Measurements from ENCODE around the gene GRAMD1A. TPM values are rescaled to one million over a fixed set of nuclear protein-coding genes. Genes with fewer than 3 reads are reported as not detected.

Gene GRAMD1A
- total RNA-seq, 2 experiments from 2014 or later: 109 to 127 TPM

DNA sequence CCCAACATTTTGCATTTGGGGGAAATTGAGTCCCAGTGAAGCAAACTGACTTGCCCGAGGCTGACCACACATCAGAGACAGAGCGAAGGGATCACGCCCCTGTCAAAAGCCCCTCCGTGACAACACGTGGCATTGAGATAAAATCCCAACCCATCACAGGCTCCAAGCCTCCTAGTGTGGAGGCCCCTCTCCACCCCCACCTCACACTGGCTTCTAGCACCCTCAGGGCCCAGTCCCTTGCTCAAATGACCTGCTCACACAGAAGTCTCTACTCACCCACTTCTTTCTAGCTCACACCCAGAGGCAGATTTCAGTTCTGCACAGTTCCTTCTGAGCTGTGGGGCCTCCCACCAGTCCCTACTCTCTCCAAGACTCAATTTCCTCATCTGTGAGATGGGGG lies 51.7 kb downstream of the GRAMD1A start:
- CTCF ChIA-PET: no interaction called here
- H3K27ac Mint-ChIP-seq: no peak overlapping the region

DNA sequence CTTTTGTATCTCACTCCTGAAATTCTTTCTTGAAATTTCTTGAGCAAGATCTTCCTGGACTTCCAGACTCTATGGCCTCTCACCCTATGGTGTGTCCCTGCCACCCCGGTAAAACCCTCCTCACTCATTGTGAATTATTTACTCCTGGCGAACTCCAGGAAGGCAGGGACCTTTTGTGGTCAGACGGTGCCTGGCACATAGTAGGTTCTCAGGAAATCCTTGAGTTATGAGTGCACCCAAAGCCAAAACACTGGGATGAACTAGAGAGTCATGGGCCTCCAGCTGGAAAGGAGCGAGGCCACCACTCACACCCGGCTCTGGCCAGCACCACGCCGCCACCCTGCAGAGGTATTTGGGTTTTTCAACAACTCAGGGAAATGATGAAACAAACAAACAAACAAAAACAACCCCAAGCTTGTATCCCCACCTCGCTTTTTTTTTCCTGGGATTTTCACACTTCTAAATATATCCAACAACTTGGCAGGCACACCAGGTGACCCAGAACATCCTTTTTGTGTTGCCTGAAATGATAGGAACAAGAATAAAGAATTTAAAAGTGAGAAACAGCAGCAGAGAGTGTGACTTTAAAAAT lies 52.6 kb downstream of the GRAMD1A start:
- H3K4me1 Mint-ChIP-seq: no peaks in the 10 kb centered on the region
- ATAC-seq: no peak

More for the DNA sequence above, 51.7 kb downstream of the GRAMD1A start:
- H3K9me3 Mint-ChIP-seq (ENCODE audit: low read depth): no peaks in the 10 kb centered on the region
- DNase-seq: no peak
- H3K4me3 Mint-ChIP-seq: no peak overlapping the region
- no peaks in the 10 kb centered on the region for H3K36me3 Mint-ChIP-seq
- H3K4me1 Mint-ChIP-seq: no peaks in the 10 kb centered on the region
- H3K27me3 Mint-ChIP-seq: peaks cover 6% of the 10 kb centered on the region
- no peak for ATAC-seq

GRCh38 chr19:35053667-35054293 lies 53.7 kb downstream of the GRAMD1A start:
- H3K4me3 Mint-ChIP-seq: no peak overlapping the region
- no peaks in the 10 kb centered on the region for H3K36me3 Mint-ChIP-seq
- ATAC-seq (no peak), DNase-seq (no peak)
- no peak overlapping the region for H3K27ac Mint-ChIP-seq
- H3K9me3 Mint-ChIP-seq (ENCODE audit: low read depth): no peaks in the 10 kb centered on the region
- H3K4me1 Mint-ChIP-seq: no peaks in the 10 kb centered on the region
- CTCF ChIA-PET: interaction anchor here (1.1 to 2.4 kb wide), 2 partner anchors 10 to 13 kb away, joined by 8 to 11 read pairs; no protein-coding TSS in a partner anchor
- H3K27me3 Mint-ChIP-seq: peaks cover 8% of the 10 kb centered on the region

More for the DNA sequence above, 52.6 kb downstream of the GRAMD1A start:
- no peak for DNase-seq
- H3K9me3 Mint-ChIP-seq (ENCODE audit: low read depth): no peaks in the 10 kb centered on the region
- peaks cover 8% of the 10 kb centered on the region for H3K27me3 Mint-ChIP-seq
- H3K27ac Mint-ChIP-seq: no peak overlapping the region
- CTCF ChIA-PET: interaction anchor here (1.1 kb wide), 1 partner anchor 9 kb away, joined by 8 read pairs; no protein-coding TSS in a partner anchor
- no peaks in the 10 kb centered on the region for H3K36me3 Mint-ChIP-seq
- H3K4me3 Mint-ChIP-seq: no peak overlapping the region

DNA sequence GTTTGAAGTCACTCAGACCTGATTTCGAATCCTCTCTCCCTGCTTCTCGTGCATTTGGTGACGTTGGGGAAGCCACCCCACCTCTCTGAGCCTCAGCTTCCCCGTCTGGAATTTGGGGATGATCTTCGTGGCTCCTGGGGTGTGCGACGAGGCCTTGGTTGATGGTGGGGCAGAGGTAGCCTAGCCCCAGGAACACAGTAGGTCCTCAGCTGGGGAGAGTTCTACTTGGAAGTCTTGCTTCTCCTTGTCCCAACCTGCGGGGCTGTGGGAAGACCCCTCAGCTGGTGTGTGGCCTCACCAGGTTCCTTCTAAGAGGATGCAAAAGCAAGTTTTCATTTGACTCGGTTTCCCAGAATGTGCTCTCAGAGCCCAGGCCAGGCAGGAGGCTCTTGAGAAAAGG lies 54.5 kb downstream of the GRAMD1A start:
- Mint-ChIP-seq H3K27ac (no peak overlapping the region), H3K9me3 (ENCODE audit: low read depth) (no peaks in the 10 kb centered on the region), H3K27me3 (peaks cover 8% of the 10 kb centered on the region), H3K4me3 (no peak overlapping the region), H3K36me3 (no peaks in the 10 kb centered on the region), H3K4me1 (no peaks in the 10 kb centered on the region)
- CTCF ChIA-PET: interaction anchor here (0.8 to 2.5 kb wide), 5 partner anchors 11 to 82 kb away, joined by 3 to 18 read pairs (median 6); partner anchors contain the start of gene FXYD3
- no peak for DNase-seq
- no peak for ATAC-seq

DNA sequence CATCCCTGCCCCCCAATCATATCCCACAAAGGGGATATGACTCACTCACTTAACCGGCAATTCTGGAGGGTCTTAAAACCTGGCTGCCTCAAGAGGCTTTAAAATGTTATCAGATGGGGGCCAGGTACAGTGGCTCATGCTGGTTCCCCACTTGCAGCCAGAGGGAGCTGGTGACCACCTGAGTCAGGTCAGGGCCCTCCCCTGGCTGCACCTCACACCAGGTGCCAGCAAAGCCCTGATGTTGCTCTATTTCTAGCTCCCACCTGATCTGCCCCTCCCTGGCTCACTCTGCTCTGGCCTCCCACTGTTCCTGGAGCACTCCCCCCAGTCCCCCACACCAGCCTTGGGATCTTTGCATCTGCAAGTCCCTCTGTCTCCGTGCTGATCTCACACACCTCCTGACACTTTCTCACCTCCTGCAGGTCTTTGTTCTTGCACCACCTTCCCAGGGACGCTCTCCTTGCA lies 55.6 kb downstream of the GRAMD1A start:
- H3K4me3 Mint-ChIP-seq: no peak overlapping the region
- ATAC-seq: no peak
- peaks cover 8% of the 10 kb centered on the region for H3K27me3 Mint-ChIP-seq
- no peaks in the 10 kb centered on the region for H3K9me3 Mint-ChIP-seq (ENCODE audit: low read depth)
- H3K4me1 Mint-ChIP-seq: no peaks in the 10 kb centered on the region
- CTCF ChIA-PET: interaction anchor here (1.0 to 2.5 kb wide), 7 partner anchors 9 to 86 kb away, joined by 3 to 18 read pairs (median 3); no protein-coding TSS in a partner anchor
- no peak for DNase-seq
- H3K27ac Mint-ChIP-seq: no peak overlapping the region
- H3K36me3 Mint-ChIP-seq: no peaks in the 10 kb centered on the region

GRCh38 chr19:35056513-35057063 lies 56.5 kb downstream of the GRAMD1A start:
- no peak for ATAC-seq
- Mint-ChIP-seq H3K27me3 (peaks cover 8% of the 10 kb centered on the region), H3K9me3 (ENCODE audit: low read depth) (no peaks in the 10 kb centered on the region), H3K4me3 (no peak overlapping the region), H3K36me3 (no peaks in the 10 kb centered on the region), H3K27ac (no peak overlapping the region), H3K4me1 (no peaks in the 10 kb centered on the region)
- CTCF ChIA-PET: interaction anchor here (1.1 to 2.5 kb wide), 3 partner anchors 8 to 58 kb away, joined by 3 to 18 read pairs (median 3); no protein-coding TSS in a partner anchor
- DNase-seq: no peak

- no peaks in the 10 kb centered on the region for H3K9me3 Mint-ChIP-seq (ENCODE audit: low read depth)
Observed at GRCh38 chr19:35058370-35058769, 58.2 kb downstream of the GRAMD1A start.

GRCh38 chr19:35059006-35059798 lies 59.1 kb downstream of the GRAMD1A start:
- CTCF ChIA-PET: interaction anchor here (0.5 to 1.6 kb wide), 5 partner anchors 8 to 1273 kb away, joined by 3 to 6 read pairs (median 4); no protein-coding TSS in a partner anchor
- ATAC-seq (no peak), DNase-seq (no peak)
- Mint-ChIP-seq H3K9me3 (ENCODE audit: low read depth) (no peaks in the 10 kb centered on the region), H3K4me3 (no peak overlapping the region), H3K36me3 (no peaks in the 10 kb centered on the region), H3K4me1 (no peaks in the 10 kb centered on the region), H3K27ac (no peak overlapping the region), H3K27me3 (peaks cover 10% of the 10 kb centered on the region)

More at GRCh38 chr19:35058370-35058769, 58.2 kb downstream of the GRAMD1A start:
- DNase-seq (no peak), ATAC-seq (no peak)
- no peaks in the 10 kb centered on the region for H3K36me3 Mint-ChIP-seq
- no peak overlapping the region for H3K4me3 Mint-ChIP-seq
- CTCF ChIA-PET: interaction anchor here (0.5 to 1.6 kb wide), 5 partner anchors 9 to 1272 kb away, joined by 3 to 6 read pairs (median 4); no protein-coding TSS in a partner anchor
- peaks cover 10% of the 10 kb centered on the region for H3K27me3 Mint-ChIP-seq
- H3K27ac Mint-ChIP-seq: no peak overlapping the region
- no peaks in the 10 kb centered on the region for H3K4me1 Mint-ChIP-seq

GRCh38 chr19:35059799-35060091 lies 59.6 kb downstream of the GRAMD1A start:
- Mint-ChIP-seq H3K27me3 (peaks cover 10% of the 10 kb centered on the region), H3K9me3 (ENCODE audit: low read depth) (no peaks in the 10 kb centered on the region), H3K4me1 (no peaks in the 10 kb centered on the region), H3K4me3 (no peak overlapping the region), H3K36me3 (no peaks in the 10 kb centered on the region), H3K27ac (no peak overlapping the region)
- ATAC-seq (no peak), DNase-seq (no peak)
- CTCF ChIA-PET: no interaction called here

- Mint-ChIP-seq H3K4me1 (no peaks in the 10 kb centered on the region), H3K4me3 (no peak overlapping the region), H3K27ac (no peak overlapping the region), H3K9me3 (ENCODE audit: low read depth) (no peaks in the 10 kb centered on the region), H3K36me3 (no peaks in the 10 kb centered on the region), H3K27me3 (peaks cover 10% of the 10 kb centered on the region)
- ATAC-seq (no peak), DNase-seq (no peak)
- CTCF ChIA-PET: no interaction called here
Observed at GRCh38 chr19:35060160-35060855, 60.2 kb downstream of the GRAMD1A start.

GRCh38 chr19:35061583-35062373 lies 61.7 kb downstream of the GRAMD1A start:
- DNase-seq: no peak

DNA sequence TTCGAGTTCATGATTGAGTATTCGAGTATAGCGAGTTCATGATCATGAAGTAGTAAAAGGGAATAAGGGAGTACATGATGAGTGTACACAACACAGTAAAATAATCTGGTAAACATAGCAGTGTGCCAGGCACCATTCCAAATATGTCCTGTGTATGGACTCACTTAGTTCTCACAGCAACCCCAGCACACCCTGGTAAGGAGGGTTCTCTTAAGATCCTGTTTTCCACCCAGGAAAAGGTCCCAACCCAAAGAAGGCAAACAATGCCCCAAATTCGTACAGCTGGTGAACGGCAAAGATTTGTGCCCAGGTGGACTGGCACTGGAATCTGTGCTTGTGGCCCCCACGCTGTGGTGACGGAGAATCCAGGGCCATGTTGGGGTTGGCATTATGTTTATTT lies 62.8 kb downstream of the GRAMD1A start:
- DNase-seq (no peak), ATAC-seq (no peak)
- peaks cover 2% of the 10 kb centered on the region for H3K27me3 Mint-ChIP-seq
- peaks cover 8% of the 10 kb centered on the region for H3K4me1 Mint-ChIP-seq
- no peaks in the 10 kb centered on the region for H3K9me3 Mint-ChIP-seq (ENCODE audit: low read depth)
- H3K36me3 Mint-ChIP-seq: no peaks in the 10 kb centered on the region
- H3K4me3 Mint-ChIP-seq: no peak overlapping the region
- no peak overlapping the region for H3K27ac Mint-ChIP-seq
- CTCF ChIA-PET: interaction anchor here (4.3 kb wide), 1 partner anchor 19 kb away, joined by 16 read pairs; no protein-coding TSS in a partner anchor

More at GRCh38 chr19:35061583-35062373, 61.7 kb downstream of the GRAMD1A start:
- Mint-ChIP-seq H3K27ac (no peak overlapping the region), H3K36me3 (no peaks in the 10 kb centered on the region), H3K4me1 (peaks cover 2% of the 10 kb centered on the region), H3K4me3 (no peak overlapping the region), H3K9me3 (ENCODE audit: low read depth) (no peaks in the 10 kb centered on the region), H3K27me3 (peaks cover 4% of the 10 kb centered on the region)
- CTCF ChIA-PET: interaction anchor here (4.3 kb wide), 1 partner anchor 18 kb away, joined by 16 read pairs; no protein-coding TSS in a partner anchor
- ATAC-seq: no peak

Data from activated CD8-positive, alpha-beta memory T cell treated with anti-CD3 and anti-CD28 coated beads, Interleukin-2, amount 10 ng/mL, durations not matched to agents 7 days and 5 days (primary cell).